LHCN-M2 (cell line): ENCODE results near the gene CCDC120. TPM values are rescaled to one million over a fixed set of nuclear protein-coding genes. Genes with fewer than 3 reads are reported as not detected.

ENCODE experiments used
- DNase-seq: peaks from one replicate; pipeline ENCODE4 v3.0.0-alpha.2; 2012; ENCODE audit warnings: low read depth
- total RNA-seq: library from RNA; depleted of rRNA; stranded (reverse); fragments of >200 nt; gene quantifications from 2 replicates; pipeline ENCODE4 v1.2.3, GENCODE V29; 2014

Gene CCDC120
- total RNA-seq, 1 experiment from 2014 or later: not detected

GRCh38 chrX:49063715-49064114 lies 4.9 kb downstream of the CCDC120 start:
- DNase-seq: no peak

- DNase-seq: no peak
Measured at GRCh38 chrX:49064303-49064702, 5.5 kb downstream of the CCDC120 start.

DNA sequence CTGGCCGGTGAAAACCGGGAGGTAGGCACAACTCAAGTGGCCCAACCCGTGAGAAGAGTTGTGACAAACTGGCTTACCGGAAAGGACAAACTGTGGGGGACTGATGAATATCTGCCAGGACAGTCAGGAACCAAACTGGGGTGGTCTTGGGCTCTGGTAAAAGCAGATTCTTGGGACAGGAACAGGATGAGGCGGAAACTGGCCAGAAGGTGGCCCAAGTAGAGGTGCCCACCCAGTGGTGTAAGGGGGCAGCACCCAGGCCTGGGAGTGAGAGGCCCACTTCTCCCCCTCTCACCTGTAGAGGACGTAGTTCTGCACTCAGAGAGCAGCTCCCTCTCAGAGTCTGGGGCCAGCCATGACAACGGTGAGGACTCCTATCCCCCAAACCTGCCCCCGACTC lies 5.9 kb downstream of the CCDC120 start:
- no peak for DNase-seq

DNA sequence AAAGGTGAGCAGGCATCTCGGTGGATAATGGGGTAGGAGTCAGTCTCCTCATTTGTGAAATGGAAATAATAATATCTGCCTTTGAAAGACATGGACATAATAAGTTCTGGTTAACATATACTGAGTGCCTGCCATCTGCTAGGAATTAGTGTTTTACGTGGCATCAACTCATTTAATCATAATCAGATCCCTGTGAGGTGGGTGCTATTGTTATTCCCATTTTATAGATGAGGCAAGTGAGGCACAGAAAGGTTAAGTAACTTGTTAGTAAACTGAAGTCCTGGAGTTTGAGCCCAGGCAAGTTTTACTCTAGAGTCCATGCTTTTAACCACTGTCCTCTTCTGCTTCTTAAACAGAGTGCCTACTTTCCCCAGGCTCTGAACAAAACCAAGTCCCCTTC lies 7.5 kb downstream of the CCDC120 start:
- no peak for DNase-seq

DNA sequence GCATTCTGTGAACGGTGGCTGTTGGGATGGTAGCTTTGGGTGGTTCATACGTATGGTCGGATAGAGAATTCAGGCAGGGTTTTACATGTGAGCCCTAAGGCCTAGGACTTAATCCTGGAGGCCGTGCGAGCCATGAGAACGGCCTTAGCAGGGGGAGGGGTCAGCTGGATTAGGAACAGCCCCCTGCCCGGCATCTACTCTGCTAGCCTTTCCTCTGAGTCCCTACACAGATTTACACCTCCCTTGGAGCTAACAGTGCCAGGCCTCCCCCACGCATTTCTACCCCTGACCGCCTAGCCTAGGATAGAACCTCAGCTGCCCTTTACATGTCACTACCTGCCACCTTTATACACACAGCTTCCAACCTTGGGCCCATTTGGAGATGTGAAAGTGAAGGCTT lies 7.9 kb downstream of the CCDC120 start:
- DNase-seq: no peak

DNA sequence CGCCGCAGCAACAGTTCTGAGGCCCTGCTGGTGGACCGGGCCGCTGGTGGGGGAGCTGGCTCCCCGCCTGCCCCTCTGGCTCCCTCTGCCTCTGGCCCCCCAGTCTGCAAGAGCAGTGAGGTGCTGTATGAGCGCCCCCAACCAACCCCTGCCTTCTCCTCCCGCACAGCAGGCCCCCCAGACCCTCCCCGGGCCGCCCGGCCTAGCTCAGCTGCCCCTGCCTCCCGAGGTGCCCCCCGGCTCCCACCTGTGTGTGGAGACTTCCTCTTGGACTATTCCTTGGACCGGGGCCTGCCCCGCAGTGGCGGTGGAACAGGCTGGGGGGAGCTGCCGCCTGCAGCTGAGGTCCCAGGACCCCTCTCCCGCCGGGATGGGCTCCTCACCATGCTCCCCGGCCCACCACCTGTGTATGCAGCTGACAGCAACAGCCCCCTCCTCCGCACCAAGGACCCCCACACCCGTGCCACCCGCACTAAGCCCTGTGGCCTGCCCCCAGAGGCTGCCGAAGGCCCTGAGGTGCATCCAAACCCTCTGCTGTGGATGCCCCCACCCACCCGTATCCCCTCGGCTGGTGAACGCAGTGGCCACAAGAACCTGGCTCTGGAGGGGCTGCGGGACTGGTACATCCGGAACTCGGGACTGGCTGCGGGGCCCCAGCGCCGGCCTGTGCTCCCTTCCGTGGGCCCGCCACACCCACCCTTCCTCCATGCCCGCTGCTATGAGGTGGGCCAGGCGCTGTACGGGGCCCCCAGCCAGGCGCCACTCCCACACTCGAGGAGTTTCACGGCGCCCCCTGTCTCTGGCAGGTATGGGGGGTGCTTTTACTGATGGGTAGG lies 8.7 kb downstream of the CCDC120 start:
- DNase-seq: no peak

DNA sequence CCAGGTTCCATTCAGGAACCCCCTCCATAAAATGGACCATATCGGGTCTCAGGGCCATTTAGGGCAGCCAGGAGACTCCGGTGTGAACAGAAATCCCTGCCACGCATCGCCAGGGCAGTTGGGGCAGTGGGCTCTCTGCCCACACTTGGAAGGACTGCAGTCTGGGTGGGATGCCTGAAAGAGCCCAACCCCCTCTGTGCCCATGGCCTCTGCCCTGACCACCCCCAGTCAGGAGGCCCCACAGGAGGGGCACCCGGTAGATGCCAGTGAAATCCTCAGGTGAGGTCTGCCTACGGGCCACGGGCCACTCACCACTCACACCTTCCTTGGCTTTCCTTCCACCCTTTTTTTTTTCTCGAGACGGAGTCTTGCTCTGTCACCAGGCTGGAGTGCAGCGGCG lies 10.2 kb downstream of the CCDC120 start:
- no peak for DNase-seq

DNA sequence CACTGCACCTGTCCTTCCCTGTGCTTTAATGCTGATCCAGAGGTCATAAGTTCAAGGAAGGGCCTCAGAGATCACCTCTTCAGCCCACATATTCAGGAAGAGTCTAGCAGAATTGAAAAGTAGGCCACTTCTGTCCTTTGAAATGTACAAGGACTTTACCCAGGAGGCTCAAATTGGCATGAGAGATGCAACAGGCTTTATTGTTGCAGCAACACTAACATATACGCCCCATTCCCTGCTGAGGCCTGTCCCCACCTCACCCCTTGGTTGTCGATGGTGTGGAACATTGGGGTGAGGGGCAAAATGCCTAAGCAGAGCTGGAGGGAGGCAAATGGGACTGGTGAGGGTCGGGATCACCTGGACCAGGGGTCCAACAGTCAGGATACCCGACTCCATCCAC lies 12.2 kb downstream of the CCDC120 start:
- no peak for DNase-seq

DNA sequence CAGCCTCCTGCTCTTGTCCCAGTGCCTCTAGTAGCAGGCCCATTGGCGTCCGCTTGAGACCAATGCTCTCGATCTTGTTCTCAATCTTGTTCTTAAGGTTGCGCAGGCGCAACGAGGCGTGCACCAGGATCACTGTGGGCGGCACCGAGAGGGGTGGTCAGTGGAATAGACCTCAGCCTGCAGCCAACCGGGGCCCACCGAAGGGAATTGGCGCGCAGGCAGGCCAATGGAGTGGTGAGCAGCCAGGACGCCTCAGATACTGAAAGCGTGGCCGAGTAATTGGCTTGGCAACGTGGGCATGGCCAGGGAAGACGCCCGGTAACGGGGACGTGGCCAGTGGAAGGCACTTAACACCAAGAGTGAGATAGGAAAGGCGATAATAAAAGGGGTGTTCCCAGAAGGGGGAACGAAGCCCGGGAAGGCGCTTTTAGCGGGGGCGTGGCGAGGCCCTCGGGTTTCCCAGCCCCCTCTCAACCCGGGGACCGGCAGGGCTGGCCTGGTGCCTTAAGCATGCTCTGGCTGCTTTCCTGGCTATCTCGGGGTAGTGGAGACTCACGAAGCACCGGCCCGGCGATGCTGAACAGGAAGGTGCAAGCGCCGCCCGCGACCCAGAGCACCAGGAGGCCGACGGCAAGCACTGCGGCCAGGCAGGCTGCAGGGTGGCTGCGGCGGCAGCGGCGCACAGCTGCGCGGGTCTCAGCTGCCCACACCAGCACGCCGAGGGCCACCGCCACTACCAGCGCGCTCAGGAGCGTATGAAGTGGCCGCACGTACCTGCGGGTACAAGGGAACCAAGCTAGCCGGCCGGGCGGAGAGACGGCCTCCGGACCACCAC lies 13.3 kb downstream of the CCDC120 start:
- no peak for DNase-seq

DNA sequence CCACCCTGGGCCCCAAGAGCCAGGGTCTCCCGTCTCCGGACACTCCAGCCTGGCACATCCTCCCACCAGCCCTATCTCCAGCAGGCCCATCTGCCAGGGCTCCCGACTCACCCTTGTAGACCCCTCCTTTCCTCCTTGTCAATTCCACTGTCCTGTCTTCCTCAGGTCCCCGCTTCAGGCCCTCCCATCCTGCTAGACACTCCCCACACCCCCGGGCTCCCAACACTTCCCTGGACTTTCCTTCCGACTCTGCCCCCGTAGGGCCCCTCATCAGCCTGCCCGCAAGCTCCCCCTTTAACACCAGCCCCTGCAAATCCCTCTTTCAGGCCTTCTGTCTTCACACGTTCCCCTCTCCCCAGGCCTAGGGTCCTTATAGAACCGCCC lies 13.9 kb downstream of the CCDC120 start:
- DNase-seq: no peak

- DNase-seq: peak; percentile 86
Measured at GRCh38 chrX:49073601-49074575, 15.1 kb downstream of the CCDC120 start, which contains the start of gene PRAF2. Gene PRAF2 (minus strand): TSS chrX:49074002. CDS start chrX:49073987, 15 bp downstream.

DNA sequence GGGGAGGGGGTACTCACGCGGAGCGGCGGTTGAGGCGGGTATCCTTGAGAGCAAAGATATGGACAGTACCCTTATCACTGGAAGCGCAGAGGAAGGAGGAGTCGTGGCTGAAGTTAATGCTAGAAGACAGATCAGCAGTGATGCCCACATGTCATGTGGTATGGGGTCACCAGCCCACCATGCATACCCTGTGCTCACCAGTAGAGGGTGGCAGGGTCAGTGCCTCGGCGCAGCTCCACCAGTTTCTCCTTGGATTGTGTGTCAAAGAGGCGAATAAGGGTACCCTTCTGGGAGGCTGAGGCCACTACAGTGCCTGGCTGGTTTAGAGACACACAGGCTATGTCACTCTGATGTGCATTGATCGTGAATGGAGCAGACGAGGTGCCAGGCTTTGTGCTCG lies 16.5 kb downstream of the CCDC120 start:
- no peak for DNase-seq

- no peak for DNase-seq
Measured at GRCh38 chrX:49077941-49078340, 19.1 kb downstream of the CCDC120 start.

DNA sequence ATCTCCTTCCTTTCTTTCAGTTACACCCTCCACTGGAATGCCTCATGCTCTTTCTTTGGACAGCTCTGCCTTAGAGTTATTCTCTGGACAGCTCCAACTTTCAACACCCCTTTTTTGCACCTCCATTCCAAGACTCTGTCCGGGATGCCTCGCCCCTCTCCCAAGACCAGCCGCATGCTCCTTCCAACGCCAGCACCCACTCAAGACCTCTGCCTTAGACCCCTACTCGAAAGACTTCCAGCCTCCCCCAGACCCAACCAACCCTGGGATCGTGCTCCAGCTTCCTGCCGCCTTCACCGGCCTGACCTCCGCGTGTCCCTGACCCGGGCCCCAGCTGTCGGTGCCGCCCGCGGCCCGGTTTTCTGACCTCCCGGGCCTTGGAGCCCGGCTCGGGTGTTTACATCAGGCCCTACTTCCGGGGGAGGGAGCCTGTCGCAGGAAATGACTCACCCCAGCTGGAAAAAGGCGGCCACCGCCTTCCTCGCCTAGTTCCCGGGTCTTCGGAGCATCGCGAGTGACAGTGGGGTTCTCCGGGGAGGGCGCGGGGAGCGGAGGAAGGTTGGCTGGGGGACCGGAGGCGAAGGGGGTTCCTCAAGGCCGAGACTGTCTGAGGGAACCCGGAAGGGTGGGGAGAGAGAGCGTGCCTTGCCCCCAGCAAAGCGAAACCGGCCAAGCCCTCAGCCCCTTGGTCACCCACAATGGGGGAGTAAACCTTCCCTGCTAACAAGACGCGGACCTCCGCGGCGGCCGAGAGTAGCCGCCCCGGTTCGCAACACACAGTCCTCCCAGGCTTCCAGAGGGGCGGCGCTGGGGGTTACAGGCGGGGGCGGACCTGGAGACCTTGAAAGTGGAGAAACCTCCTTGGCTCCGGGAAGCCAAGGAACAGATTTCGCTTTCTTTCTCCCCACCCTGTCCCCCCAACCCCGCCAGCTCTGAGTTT lies 21.0 kb downstream of the CCDC120 start, which contains the start of gene WDR45:
Gene WDR45, minus strand, starts transcription at position 399 of the 940 bp plus-strand sequence. CDS start 1,792 bp downstream, outside the sequence.
- DNase-seq: peak; percentile 73

GRCh38 chrX:49082271-49082871 lies 23.6 kb downstream of the CCDC120 start:
- no peak for DNase-seq

DNA sequence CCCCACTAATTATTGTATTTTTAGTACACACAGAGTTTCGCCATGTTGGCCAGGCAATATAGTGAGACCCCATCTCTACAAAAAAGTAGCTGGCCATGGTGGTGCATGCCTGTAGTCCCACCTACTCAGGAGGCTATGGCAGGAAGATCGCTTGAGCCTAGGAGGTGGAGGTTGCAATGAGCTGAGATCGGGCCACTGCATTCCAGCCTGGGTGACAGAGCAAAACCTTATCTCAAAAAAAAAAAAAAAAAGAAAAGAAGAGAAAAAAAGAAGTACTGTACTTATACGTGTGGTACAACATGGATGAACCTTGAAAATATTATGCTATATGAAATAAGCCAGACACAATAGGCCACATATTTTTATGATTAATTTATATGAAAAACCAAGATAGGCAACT lies 30.8 kb downstream of the CCDC120 start:
- DNase-seq: no peak

GRCh38 chrX:49096419-49096818 lies 37.6 kb downstream of the CCDC120 start:
- no peak for DNase-seq

DNA sequence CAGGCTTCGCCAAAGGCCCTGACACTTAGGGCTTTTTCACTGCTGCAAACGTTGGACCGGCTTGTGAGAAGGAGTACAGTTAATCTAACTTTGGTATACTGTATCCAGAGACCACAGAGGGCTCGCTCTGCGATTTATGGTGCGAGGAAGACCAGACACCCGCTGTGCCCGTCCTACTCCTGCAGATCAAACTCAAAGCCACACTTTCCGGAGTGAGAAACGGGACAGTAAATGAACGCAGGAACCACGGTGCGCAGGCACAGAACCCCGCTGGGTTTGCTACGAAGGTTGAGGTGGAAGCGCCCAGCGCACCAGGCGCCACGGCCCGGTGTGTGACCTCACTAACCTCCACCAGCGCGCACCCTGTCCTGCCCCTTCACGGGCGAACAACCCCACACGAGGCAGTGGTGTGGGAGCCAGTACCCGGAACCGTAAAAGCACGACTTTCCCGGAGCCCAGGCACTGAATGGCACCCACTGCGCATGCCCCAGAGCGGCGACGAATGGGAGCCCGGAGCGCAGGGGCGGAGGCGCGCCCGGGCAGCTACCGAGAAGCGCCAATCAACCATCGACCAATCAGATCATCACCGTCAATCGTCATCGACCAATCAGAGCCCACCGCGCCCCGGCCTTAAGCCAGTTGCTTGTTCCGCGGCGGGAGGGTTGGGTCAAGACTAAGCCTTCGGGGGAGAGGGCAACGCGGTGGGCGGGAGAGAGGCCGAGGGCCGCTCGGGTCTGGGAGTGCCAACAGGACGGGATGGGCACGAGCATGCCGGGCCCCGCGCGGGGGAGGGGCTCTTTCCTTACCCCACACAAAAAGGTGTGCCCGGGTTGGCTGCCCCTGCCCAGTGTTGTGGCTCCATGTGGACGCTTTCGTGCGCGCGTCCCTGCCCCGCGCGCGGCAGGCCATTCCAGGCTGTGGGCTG lies 42.2 kb downstream of the CCDC120 start:
- DNase-seq: peak; percentile 88

GRCh38 chrX:49101629-49101984 lies 42.8 kb downstream of the CCDC120 start:
- no peak for DNase-seq
